K562 (cell line): ENCODE results near the gene SLC5A6. TPM values are rescaled to one million over a fixed set of nuclear protein-coding genes. Genes with fewer than 3 reads are reported as not detected.
A peak's percentile ranks its signal among the peaks of the same experiment; 100 is the strongest.

Experiments used
- ETV6 ChIP-seq, 3 experiments: fragments of 150-350 bp in 1 of 3; sonication (generic) in 1 of 3; formaldehyde crosslinking in 1 of 3; IDR thresholded peaks; 2 replicates each; pipeline versions ENCODE4 v1.6.1 to v1.8.0; 2014 to 2022; ENCODE audit warnings: borderline replicate concordance in 2 of 3, low read depth in 2 of 3, antibody characterized with exemption in 1 of 3, low read length in 1 of 3, mild to moderate bottlenecking in 1 of 3, missing genetic modification reagents in 1 of 3
- FOS ChIP-seq: IDR thresholded peaks from 3 replicates; pipeline ENCODE4 v1.6.1; 2011; ENCODE audit not compliant: insufficient read length; ENCODE audit errors: extremely low read depth
- KHSRP ChIP-seq: fragments of 450-650 bp; IDR thresholded peaks from 2 replicates; pipeline ENCODE4 v1.6.1; 2017
- L3MBTL2 ChIP-seq: fragments of 450-650 bp; IDR thresholded peaks from 2 replicates; pipeline ENCODE4 v1.6.1; 2016; ENCODE audit warnings: mild to moderate bottlenecking, moderate library complexity
- LCOR ChIP-seq: sonication (generic); formaldehyde crosslinking; IDR thresholded peaks from 2 replicates; pipeline ENCODE4 v1.8.0; 2022; ENCODE audit warnings: mild to moderate bottlenecking, missing genetic modification reagents
- MYNN ChIP-seq, 2 experiments: sonication (generic); formaldehyde crosslinking in 1 of 2; IDR thresholded peaks; 2 replicates each; pipeline versions ENCODE4 v1.5.0 to v1.6.1; 2016 to 2020; ENCODE audit warnings: antibody characterized with exemption in 1 of 2, missing genetic modification reagents in 1 of 2
- PHF8 ChIP-seq: fragments of 200-600 bp; sonication (generic); IDR thresholded peaks from 2 replicates; pipeline ENCODE4 v1.6.1; 2012; ENCODE audit warnings: mixed run types, mild to moderate bottlenecking, inconsistent platforms, low read length, moderate library complexity, borderline replicate concordance
- POLR2B ChIP-seq: fragments of 450-650 bp; IDR thresholded peaks from 2 replicates; pipeline ENCODE4 v1.6.1; 2018; ENCODE audit warnings: low read depth; ENCODE audit not compliant: partially characterized antibody
- RB1 ChIP-seq: fragments of 450-650 bp; IDR thresholded peaks from 2 replicates; pipeline ENCODE4 v1.6.1; 2017; ENCODE audit warnings: low read depth, mild to moderate bottlenecking
- RNF2 ChIP-seq: sonication (generic); IDR thresholded peaks from 2 replicates; pipeline ENCODE4 v1.6.1; 2016
- SNIP1 ChIP-seq: fragments of 450-650 bp; IDR thresholded peaks from 2 replicates; pipeline ENCODE4 v1.7.1; 2017; ENCODE audit warnings: low read depth, mild to moderate bottlenecking
- SRSF1 ChIP-seq: fragments of 200-400 bp; formaldehyde crosslinking; IDR thresholded peaks from 2 replicates; pipeline ENCODE4 v1.6.1; 2017; ENCODE audit warnings: mild to moderate bottlenecking, low read depth, low read length, moderate library complexity
- TAF1 ChIP-seq: IDR thresholded peaks from 2 replicates; pipeline ENCODE4 v1.6.1; 2011; ENCODE audit warnings: mild to moderate bottlenecking, low read length, moderate library complexity; ENCODE audit not compliant: insufficient read depth, control insufficient read depth, severe bottlenecking; ENCODE audit errors: extremely low read depth
- ZBTB34 ChIP-seq: fragments of 250-450 bp; sonication (Bioruptor Pico); IDR thresholded peaks from 2 replicates; pipeline ENCODE4 v1.8.0; 2021; ENCODE audit warnings: mild to moderate bottlenecking, moderate library complexity
- ZNF224 ChIP-seq: sonication (generic); formaldehyde crosslinking; IDR thresholded peaks from 2 replicates; pipeline ENCODE4 v1.8.0; 2022; ENCODE audit warnings: mild to moderate bottlenecking, missing genetic modification reagents
- ZNF24 ChIP-seq: fragments of 450-650 bp; IDR thresholded peaks from 2 replicates; pipeline ENCODE4 v1.6.1; 2016
- polyA plus RNA-seq, 8 experiments: library from polyadenylated mRNA; depleted of rRNA in 4 of 8; stranded (reverse) in 5 of 8; unstranded in 3 of 8; fragments of >200 nt; fragmentation: Nextera tagmentation in 2 of 8; fragmentation: Illumina TruSeq in 1 of 8; extraction: Ambion mirVana in 2 of 8; extraction: Trizol in 1 of 8; gene quantifications; 2 replicates each; pipeline versions ENCODE4 v1.2.1 to v1.2.3, GENCODE V29; 2011 to 2014; ENCODE audit warnings: inconsistent platforms in 1 of 8, missing spikeins in 1 of 8
- total RNA-seq, 7 experiments: library from RNA; depleted of rRNA in 6 of 7; stranded (reverse); fragments of >200 nt in 6 of 7; fragmentation: Illumina TruSeq in 2 of 7; extraction: Trizol in 2 of 7; gene quantifications; 2 replicates each; pipeline versions ENCODE4 v1.2.1 to v1.2.3, GENCODE V29; 2011 to 2021; ENCODE audit warnings: low replicate concordance in 1 of 7
- TF ChIP-seq, protein P1 (sequence below): sonication (generic); formaldehyde crosslinking; IDR thresholded peaks from 2 replicates; pipeline ENCODE4 v1.8.0; 2022; ENCODE audit warnings: mild to moderate bottlenecking, missing genetic modification reagents
- TF ChIP-seq, protein P2 (sequence below), 3 experiments: fragments of 200-800 bp in 1 of 3; fragments of 250-450 bp in 1 of 3; fragments of 450-650 bp in 1 of 3; sonication (Bioruptor Pico) in 1 of 3; sonication (Bioruptor generic) in 1 of 3; formaldehyde crosslinking in 1 of 3; IDR thresholded peaks; 2 replicates each; pipeline versions ENCODE4 v1.6.1 to v1.8.0; 2016 to 2022; ENCODE audit warnings: mild to moderate bottlenecking in 2 of 3, missing genetic modification characterization in 2 of 3, missing compliant biosample characterization in 1 of 3, moderate library complexity in 1 of 3

Gene SLC5A6
- total and polyA plus RNA-seq, 9 of the 15 experiments (the other 6 are each of a cell fraction or from before 2014, with no cell fraction given): 32.6 to 137 (median 107) TPM

DNA sequence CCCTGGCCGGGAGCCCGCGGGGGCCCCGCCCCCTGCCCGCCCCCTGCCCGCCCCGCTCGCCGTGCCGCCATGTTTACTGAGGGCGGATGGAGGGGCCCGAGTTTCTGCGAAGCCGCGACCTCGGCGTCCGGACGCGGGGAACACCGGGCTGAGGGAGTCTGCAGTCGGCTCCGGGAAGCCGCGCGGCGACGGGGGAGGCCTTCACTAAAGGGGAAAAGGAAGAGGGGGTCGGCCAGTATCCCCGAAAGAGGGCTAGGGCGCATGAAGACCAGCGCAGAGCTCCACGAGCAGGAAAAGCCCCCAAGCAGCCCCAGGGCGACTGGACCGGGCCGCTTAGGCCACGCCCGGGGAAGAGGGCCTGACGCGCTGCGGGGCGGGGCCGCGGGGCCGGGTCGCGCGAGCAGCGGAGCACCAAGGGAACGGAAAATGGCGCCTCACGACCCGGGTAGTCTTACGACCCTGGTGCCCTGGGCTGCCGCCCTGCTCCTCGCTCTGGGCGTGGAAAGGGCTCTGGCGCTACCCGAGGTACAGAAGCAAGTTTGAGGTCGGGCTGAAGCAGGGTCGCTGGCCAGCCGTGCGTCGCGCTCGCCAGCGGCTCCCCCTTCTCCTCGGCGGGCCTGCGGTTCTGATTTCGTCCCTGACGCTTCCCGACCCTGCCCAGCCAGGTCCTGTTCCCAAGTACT is at the start of gene SLC5A6, which contains the start of gene ATRAID (continued):
- TF ChIP-seq ETV6 (IDR thresholded peaks at IDR 0.05; ENCODE audit: borderline replicate concordance in 1 of 2, low read depth in 2 of 2, low read length in 1 of 2): no peak
- no peak for TF ChIP-seq ETV6 (CRISPR knock-in tag; IDR thresholded peaks at IDR 0.05; ENCODE audit: borderline replicate concordance)
- TF ChIP-seq ZNF24: no peak
- TF ChIP-seq FOS: no peak
- TF ChIP-seq TAF1: peak; percentile 87
- no peak for TF ChIP-seq MYNN (IDR thresholded peaks at IDR 0.05)
- no peak for TF ChIP-seq MYNN (CRISPR knock-in tag; IDR thresholded peaks at IDR 0.05)
- TF ChIP-seq LCOR (CRISPR knock-in tag): no peak
- TF ChIP-seq, protein P1, sequence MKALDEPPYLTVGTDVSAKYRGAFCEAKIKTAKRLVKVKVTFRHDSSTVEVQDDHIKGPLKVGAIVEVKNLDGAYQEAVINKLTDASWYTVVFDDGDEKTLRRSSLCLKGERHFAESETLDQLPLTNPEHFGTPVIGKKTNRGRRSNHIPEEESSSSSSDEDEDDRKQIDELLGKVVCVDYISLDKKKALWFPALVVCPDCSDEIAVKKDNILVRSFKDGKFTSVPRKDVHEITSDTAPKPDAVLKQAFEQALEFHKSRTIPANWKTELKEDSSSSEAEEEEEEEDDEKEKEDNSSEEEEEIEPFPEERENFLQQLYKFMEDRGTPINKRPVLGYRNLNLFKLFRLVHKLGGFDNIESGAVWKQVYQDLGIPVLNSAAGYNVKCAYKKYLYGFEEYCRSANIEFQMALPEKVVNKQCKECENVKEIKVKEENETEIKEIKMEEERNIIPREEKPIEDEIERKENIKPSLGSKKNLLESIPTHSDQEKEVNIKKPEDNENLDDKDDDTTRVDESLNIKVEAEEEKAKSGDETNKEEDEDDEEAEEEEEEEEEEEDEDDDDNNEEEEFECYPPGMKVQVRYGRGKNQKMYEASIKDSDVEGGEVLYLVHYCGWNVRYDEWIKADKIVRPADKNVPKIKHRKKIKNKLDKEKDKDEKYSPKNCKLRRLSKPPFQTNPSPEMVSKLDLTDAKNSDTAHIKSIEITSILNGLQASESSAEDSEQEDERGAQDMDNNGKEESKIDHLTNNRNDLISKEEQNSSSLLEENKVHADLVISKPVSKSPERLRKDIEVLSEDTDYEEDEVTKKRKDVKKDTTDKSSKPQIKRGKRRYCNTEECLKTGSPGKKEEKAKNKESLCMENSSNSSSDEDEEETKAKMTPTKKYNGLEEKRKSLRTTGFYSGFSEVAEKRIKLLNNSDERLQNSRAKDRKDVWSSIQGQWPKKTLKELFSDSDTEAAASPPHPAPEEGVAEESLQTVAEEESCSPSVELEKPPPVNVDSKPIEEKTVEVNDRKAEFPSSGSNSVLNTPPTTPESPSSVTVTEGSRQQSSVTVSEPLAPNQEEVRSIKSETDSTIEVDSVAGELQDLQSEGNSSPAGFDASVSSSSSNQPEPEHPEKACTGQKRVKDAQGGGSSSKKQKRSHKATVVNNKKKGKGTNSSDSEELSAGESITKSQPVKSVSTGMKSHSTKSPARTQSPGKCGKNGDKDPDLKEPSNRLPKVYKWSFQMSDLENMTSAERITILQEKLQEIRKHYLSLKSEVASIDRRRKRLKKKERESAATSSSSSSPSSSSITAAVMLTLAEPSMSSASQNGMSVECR (CRISPR knock-in tag): peak; percentile 79
- TF ChIP-seq, protein P2, sequence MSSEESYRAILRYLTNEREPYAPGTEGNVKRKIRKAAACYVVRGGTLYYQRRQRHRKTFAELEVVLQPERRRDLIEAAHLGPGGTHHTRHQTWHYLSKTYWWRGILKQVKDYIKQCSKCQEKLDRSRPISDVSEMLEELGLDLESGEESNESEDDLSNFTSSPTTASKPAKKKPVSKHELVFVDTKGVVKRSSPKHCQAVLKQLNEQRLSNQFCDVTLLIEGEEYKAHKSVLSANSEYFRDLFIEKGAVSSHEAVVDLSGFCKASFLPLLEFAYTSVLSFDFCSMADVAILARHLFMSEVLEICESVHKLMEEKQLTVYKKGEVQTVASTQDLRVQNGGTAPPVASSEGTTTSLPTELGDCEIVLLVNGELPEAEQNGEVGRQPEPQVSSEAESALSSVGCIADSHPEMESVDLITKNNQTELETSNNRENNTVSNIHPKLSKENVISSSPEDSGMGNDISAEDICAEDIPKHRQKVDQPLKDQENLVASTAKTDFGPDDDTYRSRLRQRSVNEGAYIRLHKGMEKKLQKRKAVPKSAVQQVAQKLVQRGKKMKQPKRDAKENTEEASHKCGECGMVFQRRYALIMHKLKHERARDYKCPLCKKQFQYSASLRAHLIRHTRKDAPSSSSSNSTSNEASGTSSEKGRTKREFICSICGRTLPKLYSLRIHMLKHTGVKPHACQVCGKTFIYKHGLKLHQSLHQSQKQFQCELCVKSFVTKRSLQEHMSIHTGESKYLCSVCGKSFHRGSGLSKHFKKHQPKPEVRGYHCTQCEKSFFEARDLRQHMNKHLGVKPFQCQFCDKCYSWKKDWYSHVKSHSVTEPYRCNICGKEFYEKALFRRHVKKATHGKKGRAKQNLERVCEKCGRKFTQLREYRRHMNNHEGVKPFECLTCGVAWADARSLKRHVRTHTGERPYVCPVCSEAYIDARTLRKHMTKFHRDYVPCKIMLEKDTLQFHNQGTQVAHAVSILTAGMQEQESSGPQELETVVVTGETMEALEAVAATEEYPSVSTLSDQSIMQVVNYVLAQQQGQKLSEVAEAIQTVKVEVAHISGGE (CRISPR knock-in tag; IDR thresholded peaks at IDR 0.05): peak in 2 of 3 experiments; percentile 34 to 92; a peak in 2 of 6 replicates
- TF ChIP-seq PHF8: peak; percentile 94
- TF ChIP-seq SNIP1: no peak
- peak; percentile 87 for TF ChIP-seq RB1
- no peak for TF ChIP-seq KHSRP
- no peak for TF ChIP-seq ZBTB34 (CRISPR knock-in tag)
- TF ChIP-seq L3MBTL2: peak; percentile 48
- TF ChIP-seq POLR2B: peak; percentile 86
- TF ChIP-seq ZNF224 (CRISPR knock-in tag): no peak
- TF ChIP-seq RNF2: 0 out of 2 replicates have a peak, but pooled peaks have one; percentile 43
- peak; percentile 56; the same call in 1 of the 2 replicates for TF ChIP-seq SRSF1
